ENCODE results near the gene PDE4B. TPM values are rescaled to one million over a fixed set of nuclear protein-coding genes. Genes with fewer than 3 reads are reported as not detected.

PDE4B gene
- total and polyA plus RNA-seq, 2 donors from 2014 or later: 2.0 to 8.7 TPM

- intact Hi-C loops (cut with DNase I): no loop called here
- TF ChIP-seq CTCF (IDR thresholded peaks at IDR 0.05; ENCODE audit: borderline replicate concordance, extremely low read depth, insufficient read depth): no peak
- FAIRE-seq (no peak), DNase-seq (no peak)
- Histone ChIP-seq H3K27me3 (ENCODE audit: control insufficient read depth, insufficient read depth, low read length) (no peaks in the 10 kb centered on the region), H3K4me1 (ENCODE audit: control insufficient read depth in 2 of 3, insufficient read depth in 2 of 3, low read depth in 1 of 3, low read length in 3 of 3) (no peaks in the 10 kb centered on the region), H3K27ac (ENCODE audit: low read depth in 2 of 2, low read length in 2 of 2) (no peak overlapping the region), H3K36me3 (ENCODE audit: control insufficient read depth in 2 of 3, insufficient read depth in 3 of 3, low read length in 3 of 3) (no peaks in the 10 kb centered on the region), H3K9me3 (ENCODE audit: control insufficient read depth in 2 of 3, insufficient read depth in 1 of 3, low read length in 3 of 3) (no peaks in the 10 kb centered on the region), H3K4me3 (ENCODE audit: low read length in 3 of 3) (no peak overlapping the region), H3K9ac (ENCODE audit: low read length in 3 of 3) (no peak overlapping the region)
Observed at GRCh38 chr1:65825741-65826140, 33.0 kb downstream of the PDE4B start.

- no peaks in the 10 kb centered on the region for H3K4me1 ChIP-seq (ENCODE audit: control insufficient read depth in 2 of 3, insufficient read depth in 2 of 3, low read depth in 1 of 3, low read length in 3 of 3)
- no peak for DNase-seq
- no peaks in the 10 kb centered on the region for H3K36me3 ChIP-seq (ENCODE audit: control insufficient read depth in 2 of 3, insufficient read depth in 3 of 3, low read length in 3 of 3)
- H3K9ac ChIP-seq (ENCODE audit: low read length in 3 of 3): no peak overlapping the region
- no peak for TF ChIP-seq CTCF (IDR thresholded peaks at IDR 0.05; ENCODE audit: borderline replicate concordance, extremely low read depth, insufficient read depth)
- no peaks in the 10 kb centered on the region for H3K9me3 ChIP-seq (ENCODE audit: control insufficient read depth in 2 of 3, insufficient read depth in 1 of 3, low read length in 3 of 3)
- intact Hi-C loops (cut with DNase I): no loop called here
- no peak overlapping the region for H3K27ac ChIP-seq (ENCODE audit: low read depth in 2 of 2, low read length in 2 of 2)
- H3K27me3 ChIP-seq (ENCODE audit: control insufficient read depth, insufficient read depth, low read length): no peaks in the 10 kb centered on the region
- H3K4me3 ChIP-seq (ENCODE audit: low read length in 3 of 3): no peak overlapping the region
- no peak for FAIRE-seq
Observed at GRCh38 chr1:65826782-65827181, 34.1 kb downstream of the PDE4B start.

DNA sequence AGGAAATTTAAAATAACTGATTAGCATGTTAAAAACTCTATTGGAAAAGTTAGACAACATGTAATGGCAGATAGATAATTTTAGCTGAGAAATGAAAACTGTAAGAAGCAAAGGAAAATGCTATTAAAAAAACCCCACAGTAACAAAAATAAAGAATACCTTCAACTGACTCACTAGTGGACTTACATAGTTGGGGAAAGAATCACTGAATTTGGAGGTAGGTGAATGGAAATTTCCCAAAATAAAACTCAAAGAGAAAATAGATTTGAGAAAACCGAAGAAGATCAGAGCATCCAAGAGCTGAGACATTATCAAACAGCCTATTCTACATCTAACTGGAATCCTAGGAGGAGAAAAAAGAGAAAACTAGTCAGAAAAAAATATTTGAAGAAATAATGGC lies 34.7 kb downstream of the PDE4B start:
- Histone ChIP-seq H3K27ac (ENCODE audit: low read depth in 2 of 2, low read length in 2 of 2) (no peak overlapping the region), H3K9ac (ENCODE audit: low read length in 3 of 3) (no peak overlapping the region), H3K4me1 (ENCODE audit: control insufficient read depth in 2 of 3, insufficient read depth in 2 of 3, low read depth in 1 of 3, low read length in 3 of 3) (no peaks in the 10 kb centered on the region), H3K4me3 (ENCODE audit: low read length in 3 of 3) (no peak overlapping the region), H3K36me3 (ENCODE audit: control insufficient read depth in 2 of 3, insufficient read depth in 3 of 3, low read length in 3 of 3) (no peaks in the 10 kb centered on the region), H3K9me3 (ENCODE audit: control insufficient read depth in 2 of 3, insufficient read depth in 1 of 3, low read length in 3 of 3) (no peaks in the 10 kb centered on the region), H3K27me3 (ENCODE audit: control insufficient read depth, insufficient read depth, low read length) (no peaks in the 10 kb centered on the region)
- no peak for DNase-seq
- no peak for TF ChIP-seq CTCF (IDR thresholded peaks at IDR 0.05; ENCODE audit: borderline replicate concordance, extremely low read depth, insufficient read depth)
- FAIRE-seq: no peak
- intact Hi-C loops (cut with DNase I): no loop called here

DNA sequence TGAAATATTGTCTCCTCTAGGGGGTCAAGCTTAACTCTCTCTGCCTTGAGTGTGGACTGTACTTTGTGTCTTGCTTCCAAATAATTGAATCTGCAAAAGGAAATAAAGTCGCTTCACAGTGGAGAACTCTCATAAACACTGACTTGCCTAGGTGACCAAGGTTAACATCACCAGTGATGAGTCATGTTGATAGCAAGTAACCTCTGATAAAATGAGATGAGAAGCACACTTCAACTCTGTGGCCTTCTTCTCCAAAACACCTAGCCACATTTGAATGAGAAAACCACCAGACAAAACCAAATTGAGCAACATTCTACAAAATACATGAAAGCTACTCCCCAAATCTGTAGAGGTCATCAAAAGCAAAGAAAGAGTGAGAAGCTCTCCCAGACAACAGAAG lies 37.6 kb downstream of the PDE4B start:
- Histone ChIP-seq H3K27me3 (ENCODE audit: control insufficient read depth, insufficient read depth, low read length) (no peaks in the 10 kb centered on the region), H3K36me3 (ENCODE audit: control insufficient read depth in 2 of 3, insufficient read depth in 3 of 3, low read length in 3 of 3) (no peaks in the 10 kb centered on the region), H3K27ac (ENCODE audit: low read depth in 2 of 2, low read length in 2 of 2) (no peak overlapping the region), H3K9me3 (ENCODE audit: control insufficient read depth in 2 of 3, insufficient read depth in 1 of 3, low read length in 3 of 3) (no peaks in the 10 kb centered on the region), H3K4me1 (ENCODE audit: control insufficient read depth in 2 of 3, insufficient read depth in 2 of 3, low read depth in 1 of 3, low read length in 3 of 3) (no peaks in the 10 kb centered on the region), H3K4me3 (ENCODE audit: low read length in 3 of 3) (no peak overlapping the region), H3K9ac (ENCODE audit: low read length in 3 of 3) (no peak overlapping the region)
- intact Hi-C loops (cut with DNase I): no loop called here
- FAIRE-seq (no peak), DNase-seq (no peak)
- TF ChIP-seq CTCF (IDR thresholded peaks at IDR 0.05; ENCODE audit: borderline replicate concordance, extremely low read depth, insufficient read depth): no peak

All from kidney (tissue), 14 donors.